Prostate gland (tissue), 2 donors: ENCODE results near the gene HECTD1.

Source experiments
- POLR2A ChIP-seq: fragments of 450-650 bp; IDR thresholded peaks from one replicate; pipeline ENCODE4 v1.6.1; 2016; ENCODE audit warnings: antibody characterized with exemption, mild to moderate bottlenecking
- TF ChIP-seq, protein P1 (sequence below), 4 experiments: fragments of 200-600 bp in 2 of 4; fragments of 450-650 bp in 2 of 4; sonication (generic) in 2 of 4; IDR thresholded peaks; 1 replicate in 3 of 4; 2 replicates in 1 of 4; pipeline ENCODE4 v1.5.1; 2016 to 2019; ENCODE audit warnings: antibody characterized with exemption in 4 of 4, mild to moderate bottlenecking in 2 of 4, moderate library complexity in 2 of 4

- TF ChIP-seq, protein P1, sequence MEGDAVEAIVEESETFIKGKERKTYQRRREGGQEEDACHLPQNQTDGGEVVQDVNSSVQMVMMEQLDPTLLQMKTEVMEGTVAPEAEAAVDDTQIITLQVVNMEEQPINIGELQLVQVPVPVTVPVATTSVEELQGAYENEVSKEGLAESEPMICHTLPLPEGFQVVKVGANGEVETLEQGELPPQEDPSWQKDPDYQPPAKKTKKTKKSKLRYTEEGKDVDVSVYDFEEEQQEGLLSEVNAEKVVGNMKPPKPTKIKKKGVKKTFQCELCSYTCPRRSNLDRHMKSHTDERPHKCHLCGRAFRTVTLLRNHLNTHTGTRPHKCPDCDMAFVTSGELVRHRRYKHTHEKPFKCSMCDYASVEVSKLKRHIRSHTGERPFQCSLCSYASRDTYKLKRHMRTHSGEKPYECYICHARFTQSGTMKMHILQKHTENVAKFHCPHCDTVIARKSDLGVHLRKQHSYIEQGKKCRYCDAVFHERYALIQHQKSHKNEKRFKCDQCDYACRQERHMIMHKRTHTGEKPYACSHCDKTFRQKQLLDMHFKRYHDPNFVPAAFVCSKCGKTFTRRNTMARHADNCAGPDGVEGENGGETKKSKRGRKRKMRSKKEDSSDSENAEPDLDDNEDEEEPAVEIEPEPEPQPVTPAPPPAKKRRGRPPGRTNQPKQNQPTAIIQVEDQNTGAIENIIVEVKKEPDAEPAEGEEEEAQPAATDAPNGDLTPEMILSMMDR (IDR thresholded peaks at IDR 0.05) = no peak
- no peak for TF ChIP-seq POLR2A
These were observed 41.4 kb downstream of the HECTD1 start for GRCh38 chr14:31166271-31166561.
